KG1 (cell line): ENCODE results near the gene DDX46.
"Not testable (repeated sequence)": the region's sequence is repeated elsewhere in the genome, so short reads cannot be mapped to it uniquely, and the experiment has no call there.

Experiments
- DNase-seq: peaks from one replicate; lab custom pipeline; 2025; lab: John Stamatoyannopoulos, UW

Gene DDX46

DNA sequence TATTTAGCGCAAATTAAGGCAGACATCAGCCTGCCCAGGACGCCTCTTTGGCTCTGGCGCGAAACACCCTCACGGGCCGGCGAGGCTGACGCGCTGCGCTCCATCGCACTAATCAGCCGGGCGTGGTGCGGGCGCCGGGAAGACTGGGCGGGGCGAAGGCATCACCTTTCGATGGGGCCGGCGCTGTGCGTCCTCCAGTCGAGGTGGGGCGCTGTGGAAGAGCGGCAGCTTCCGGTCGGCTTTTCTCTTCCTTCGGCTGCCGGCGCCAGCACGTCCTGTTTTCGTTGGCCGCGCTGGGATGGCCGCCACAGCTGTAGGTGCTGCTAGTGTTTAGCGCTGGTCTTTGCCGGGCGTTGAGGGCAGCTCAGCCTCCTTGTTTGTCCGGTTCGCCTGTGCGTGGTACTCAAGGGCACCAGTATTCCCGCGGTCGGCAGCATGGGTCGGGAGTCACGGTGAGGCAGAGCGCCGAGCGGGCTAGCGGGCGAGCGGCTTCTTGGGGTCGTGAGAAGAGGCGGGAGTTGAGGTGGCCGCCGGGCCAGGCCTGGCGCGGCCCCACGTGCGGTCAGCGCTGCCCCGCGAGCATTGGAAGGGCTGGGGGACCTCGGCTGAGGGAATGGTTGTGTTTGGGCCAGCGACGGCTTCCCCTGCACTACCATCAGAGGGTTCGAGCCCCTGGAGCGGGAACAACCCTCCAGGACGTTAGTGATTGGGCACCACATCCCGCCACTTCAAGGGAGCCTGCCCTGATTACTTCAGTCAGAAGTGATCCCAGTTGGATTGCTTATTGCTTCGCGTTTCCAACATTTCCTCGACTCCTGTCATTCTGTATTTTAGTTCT is at the start of gene DDX46:
Gene DDX46 (plus strand): TSS at position 276 of the 838 bp plus-strand sequence. CDS start 160 bp downstream, at position 436.
- DNase-seq: peak; percentile 42

- DNase-seq: no peak
These were observed 44.5 kb upstream of the DDX46 start for GRCh38 chr5:134714120-134714519.

- no peak for DNase-seq
These were observed 44.0 kb upstream of the DDX46 start for GRCh38 chr5:134714541-134714940.

DNA sequence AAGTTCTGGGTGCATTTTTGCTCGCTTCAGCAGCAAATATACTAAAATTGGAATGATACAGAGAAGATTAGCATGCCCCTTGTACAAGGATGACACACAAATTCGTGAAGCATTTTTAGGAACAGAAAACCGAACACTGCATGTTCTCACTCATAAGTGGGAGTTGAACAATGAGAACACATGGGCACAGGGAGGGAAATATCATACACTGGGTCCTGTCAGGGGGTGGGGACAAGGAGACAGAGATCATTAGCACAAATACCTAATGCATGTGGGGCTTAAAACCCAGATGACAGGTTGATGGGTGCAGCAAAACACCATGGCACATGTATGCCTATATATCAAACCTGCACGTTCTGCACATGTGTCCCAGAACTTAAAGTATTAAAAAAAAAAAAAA is 43.1 kb upstream of the DDX46 start:
- not testable (repeated sequence) for DNase-seq

GRCh38 chr5:134724872-134725271 is 33.7 kb upstream of the DDX46 start:
- no peak for DNase-seq

DNA sequence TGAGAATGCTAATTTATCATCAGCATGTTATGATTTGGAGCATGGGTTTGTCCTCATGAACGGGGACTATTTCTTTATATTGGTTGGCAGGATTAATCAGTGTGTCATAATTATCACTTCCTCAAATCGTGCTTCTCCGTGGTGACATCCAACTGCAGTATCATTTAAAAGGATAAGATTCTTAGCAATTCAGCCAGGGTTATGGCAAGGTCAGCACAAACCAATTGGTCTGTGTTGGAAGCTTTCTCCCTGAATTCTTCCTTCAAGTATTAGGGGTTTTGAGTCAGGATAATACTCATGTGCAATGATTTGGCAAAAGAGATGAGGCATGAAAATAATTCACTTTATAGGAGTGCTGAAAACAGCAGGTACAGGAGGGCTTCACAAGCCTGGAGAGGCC is 25.8 kb upstream of the DDX46 start:
- no peak for DNase-seq

GRCh38 chr5:134735243-134735642 is 23.3 kb upstream of the DDX46 start:
- no peak for DNase-seq

- DNase-seq: no peak
These were observed 22.3 kb upstream of the DDX46 start for GRCh38 chr5:134736173-134736812.

GRCh38 chr5:134738133-134738962 is 20.2 kb upstream of the DDX46 start, which contains the start of gene CAMLG:
TSS of gene CAMLG (plus strand) at chr5:134738548. CDS start at chr5:134738621, 73 bp downstream.
- DNase-seq: peak; percentile 85

GRCh38 chr5:134738963-134739661 is 19.5 kb upstream of the DDX46 start:
- peak; percentile 12 for DNase-seq

- DNase-seq: no peak
These were observed 17.5 kb upstream of the DDX46 start for GRCh38 chr5:134741052-134741451.

DNA sequence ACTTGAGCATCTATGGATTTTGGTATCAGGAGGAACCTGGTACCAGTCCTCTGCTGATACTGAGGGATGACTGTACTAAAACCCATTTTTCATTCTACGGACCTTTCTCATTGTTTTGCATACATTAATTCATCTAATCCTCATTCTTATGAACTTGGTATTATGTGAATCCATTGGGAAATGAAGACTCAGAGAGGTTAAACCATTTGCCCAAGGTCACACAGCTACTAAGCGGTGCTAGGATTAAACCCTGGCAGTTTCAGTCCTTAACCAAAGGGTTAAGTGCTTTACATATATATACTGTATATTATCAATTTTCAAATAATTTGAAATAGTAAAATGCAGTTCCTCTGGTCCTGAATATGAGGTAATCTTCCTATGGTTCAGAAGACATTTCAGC is 16.4 kb upstream of the DDX46 start:
- no peak for DNase-seq

GRCh38 chr5:134749415-134749814 is 9.2 kb upstream of the DDX46 start:
- DNase-seq: no peak

- DNase-seq: no peak
These were observed 439 bp upstream of the DDX46 start for GRCh38 chr5:134758176-134758503.

DNA sequence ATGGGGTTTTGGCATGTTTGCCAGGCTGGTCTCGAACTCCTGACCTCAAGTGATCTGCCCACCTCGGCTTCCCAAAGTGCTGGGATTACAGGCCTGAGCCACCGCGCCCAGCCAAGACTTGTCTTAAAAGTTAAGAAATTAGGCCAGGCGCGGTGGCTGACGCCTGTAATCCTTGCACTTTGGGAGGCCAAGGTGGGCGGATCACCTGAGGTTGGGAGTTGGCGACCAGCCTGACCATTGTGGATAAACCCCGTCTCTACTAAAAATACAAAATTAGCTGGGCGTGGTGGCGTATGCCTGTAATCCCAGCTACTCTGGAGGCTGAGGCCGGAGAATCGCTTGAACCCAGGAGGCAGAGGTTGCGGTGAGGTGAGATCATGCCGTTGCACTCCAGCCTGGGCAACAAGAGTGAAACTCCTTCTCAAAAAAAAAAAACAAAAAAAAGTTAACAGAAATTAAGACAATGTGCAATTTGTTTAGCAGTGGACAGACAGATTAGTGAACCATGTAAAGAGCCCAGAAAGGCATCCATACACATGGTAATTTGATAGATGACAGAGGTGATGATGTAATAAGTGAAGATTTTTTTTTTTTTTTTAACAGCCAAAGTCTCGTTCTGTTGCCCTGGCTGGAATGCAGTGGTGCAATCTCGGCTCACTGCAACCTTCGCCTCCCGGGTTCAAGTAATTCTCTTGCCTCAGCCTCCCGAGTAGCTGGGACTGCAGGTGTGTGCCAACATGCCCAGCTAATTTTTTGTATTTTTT is 9.1 kb downstream of the DDX46 start:
- DNase-seq: not testable (repeated sequence)

DNA sequence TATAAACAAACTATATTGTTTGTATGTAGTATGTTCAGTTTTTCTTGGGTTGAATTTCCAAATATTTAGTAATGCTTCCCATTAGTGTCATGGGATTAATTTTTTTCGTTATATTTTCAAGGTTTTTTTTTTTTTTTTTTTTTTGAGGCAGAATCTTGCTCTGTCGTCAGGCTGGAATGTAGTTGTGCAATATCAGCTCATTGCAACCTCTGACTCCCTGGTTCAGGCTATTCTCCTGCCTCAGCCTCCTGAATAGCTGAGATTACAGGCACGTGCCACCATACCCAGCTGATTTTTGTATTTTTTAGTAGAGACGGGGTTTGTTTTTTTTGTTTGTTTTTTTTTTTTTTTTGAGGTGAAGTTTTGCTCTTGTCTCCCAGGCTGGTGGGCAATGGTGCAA is 10.6 kb downstream of the DDX46 start:
- no peak for DNase-seq

GRCh38 chr5:134772461-134773125 is 14.0 kb downstream of the DDX46 start:
- DNase-seq: no peak

DNA sequence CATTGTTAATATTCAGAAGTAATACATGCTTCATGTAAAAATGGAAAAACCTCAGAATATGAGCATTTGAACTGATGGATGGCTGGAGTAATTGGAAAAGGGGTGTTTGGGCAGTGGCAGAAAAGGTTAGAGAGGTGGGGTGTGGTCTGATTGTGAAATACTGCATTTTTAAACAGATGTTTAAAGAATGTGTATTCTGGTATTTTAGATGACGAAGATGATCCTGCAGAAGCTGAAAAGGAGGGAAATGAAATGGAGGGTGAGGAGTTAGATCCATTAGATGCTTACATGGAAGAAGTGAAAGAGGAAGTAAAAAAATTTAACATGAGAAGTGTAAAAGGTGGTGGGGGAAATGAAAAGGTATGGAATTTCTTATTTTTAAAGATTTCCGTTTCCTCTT is 18.8 kb downstream of the DDX46 start:
- no peak for DNase-seq

GRCh38 chr5:134784241-134784920 is 25.8 kb downstream of the DDX46 start:
- DNase-seq: no peak
